HG03432 (cell line): ENCODE measurements around the gene SLC2A11.

Experiments used
- ATAC-seq: cut with Tn5 transposase; IDR thresholded peaks from one replicate; pipeline ENCODE4 v1.9.1; 2021; ENCODE audit warnings: mild to moderate bottlenecking, moderate library complexity; ENCODE audit not compliant: unreplicated experiment

Gene SLC2A11

DNA sequence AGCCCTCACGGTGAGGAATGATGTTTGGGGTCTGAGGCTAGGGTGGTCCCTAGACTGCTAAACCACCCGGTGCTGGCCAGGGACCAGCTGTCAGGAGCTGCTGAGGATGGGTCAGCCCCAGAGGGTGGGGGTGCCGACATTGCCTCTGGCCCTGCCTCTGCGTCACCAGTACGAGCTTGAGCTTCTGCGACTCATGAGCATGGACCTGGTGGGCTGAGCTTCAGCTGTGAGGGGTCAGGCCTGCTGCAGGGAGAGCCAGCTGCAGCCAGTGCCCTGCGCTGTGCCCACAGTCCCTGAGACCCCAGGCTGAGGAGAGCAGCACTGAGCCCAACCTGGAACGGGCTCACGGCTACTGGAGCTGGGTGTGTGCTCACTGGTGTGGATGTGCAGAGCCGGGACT is 25.9 kb upstream of the SLC2A11 start:
- ATAC-seq: no peak

- ATAC-seq: no peak
Observed at GRCh38 chr22:23832226-23833016, 25.3 kb upstream of the SLC2A11 start.

GRCh38 chr22:23833017-23833751 is 24.5 kb upstream of the SLC2A11 start:
- no peak for ATAC-seq

DNA sequence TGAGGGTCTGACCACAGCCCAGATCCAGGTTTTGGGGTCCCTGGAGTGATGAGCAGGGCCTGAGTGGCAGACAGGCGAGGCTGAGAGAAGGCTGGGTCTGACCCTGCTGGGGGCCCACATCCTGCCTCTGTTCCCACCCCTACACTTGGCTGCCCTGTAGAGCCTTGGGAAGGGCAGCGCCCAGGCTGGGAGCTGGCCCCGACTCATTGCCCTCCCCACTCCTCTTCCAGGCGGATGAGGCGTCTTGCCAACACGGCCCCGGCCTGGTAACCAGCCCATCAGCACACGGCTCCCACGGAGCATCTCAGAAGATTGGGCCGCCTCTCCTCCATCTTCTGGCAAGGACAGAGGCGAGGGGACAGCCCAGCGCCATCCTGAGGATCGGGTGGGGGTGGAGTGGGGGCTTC is 23.8 kb upstream of the SLC2A11 start:
- ATAC-seq: no peak

DNA sequence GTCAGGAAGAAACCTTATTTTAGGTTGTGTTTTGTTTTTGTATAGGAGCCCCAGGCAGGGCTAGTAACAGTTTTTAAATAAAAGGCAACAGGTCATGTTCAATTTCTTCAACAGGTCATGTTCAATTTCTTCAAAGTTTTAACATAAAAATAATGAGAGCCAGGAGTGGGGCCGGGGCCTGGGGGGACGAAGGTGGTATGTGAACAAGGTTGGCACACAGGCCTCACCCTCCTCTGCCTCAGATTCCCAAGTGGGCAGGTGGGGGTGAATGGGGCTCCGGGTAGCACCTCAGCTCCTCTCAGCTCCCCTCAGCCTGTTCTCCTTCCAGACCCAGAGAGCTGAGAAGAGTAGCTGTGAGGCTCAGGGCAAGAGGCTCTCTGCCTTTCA is 23.3 kb upstream of the SLC2A11 start:
- ATAC-seq: no peak

DNA sequence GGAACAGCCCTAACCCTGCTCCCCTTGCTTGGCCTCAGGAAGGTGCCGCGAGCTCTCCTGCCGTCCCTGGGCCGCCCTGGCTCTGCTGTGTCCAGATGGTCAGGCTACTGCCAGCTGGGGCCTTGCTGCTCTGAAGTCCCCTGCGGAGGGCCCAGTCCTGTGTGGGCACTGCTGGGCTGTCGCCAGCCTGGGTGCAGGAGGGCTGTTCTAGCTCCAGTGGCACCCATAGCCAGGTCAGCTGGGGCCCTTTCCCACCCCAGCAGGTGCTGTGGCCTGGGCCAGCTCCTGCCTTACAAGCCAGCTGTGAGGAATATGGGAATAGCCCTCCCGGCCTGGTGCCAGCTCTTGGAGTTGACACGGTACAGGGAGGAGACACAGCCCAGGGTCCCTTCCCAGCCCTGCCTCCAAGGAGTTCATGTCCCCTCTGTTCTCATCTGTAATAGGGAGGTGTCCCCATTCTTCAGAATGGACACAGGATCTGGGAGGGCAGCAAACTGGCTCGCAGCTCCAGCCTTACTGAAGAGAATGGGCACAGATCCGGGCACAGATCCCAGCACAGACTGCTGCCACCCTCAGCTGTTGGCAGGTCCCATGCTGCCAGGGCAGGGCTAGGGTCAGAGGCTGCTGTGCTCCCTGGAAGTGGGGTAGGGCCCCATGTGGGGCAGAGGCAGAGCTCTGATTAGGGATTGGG is 22.7 kb upstream of the SLC2A11 start:
- no peak for ATAC-seq

GRCh38 chr22:23835484-23836144 is 22.1 kb upstream of the SLC2A11 start:
- ATAC-seq: no peak

DNA sequence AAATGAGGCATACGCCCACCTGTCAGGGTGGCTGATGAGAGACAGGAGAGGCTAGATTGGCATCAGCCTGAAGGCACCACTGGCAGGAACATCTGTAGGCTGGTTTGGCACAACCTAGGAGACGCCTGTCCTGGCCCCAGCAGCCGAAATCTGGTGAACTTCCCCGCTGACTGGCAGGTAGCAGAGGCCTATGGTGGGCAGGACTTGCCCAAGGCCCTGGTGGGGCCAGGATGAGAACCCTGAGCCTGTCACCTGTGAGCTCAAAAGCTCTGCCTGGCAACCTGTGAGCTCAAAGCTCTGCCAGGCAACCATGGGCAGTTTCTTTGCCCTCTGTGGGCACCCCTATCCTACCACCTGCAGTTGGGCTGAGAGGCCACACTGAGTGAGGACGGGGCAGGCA is 21.4 kb upstream of the SLC2A11 start:
- no peak for ATAC-seq

DNA sequence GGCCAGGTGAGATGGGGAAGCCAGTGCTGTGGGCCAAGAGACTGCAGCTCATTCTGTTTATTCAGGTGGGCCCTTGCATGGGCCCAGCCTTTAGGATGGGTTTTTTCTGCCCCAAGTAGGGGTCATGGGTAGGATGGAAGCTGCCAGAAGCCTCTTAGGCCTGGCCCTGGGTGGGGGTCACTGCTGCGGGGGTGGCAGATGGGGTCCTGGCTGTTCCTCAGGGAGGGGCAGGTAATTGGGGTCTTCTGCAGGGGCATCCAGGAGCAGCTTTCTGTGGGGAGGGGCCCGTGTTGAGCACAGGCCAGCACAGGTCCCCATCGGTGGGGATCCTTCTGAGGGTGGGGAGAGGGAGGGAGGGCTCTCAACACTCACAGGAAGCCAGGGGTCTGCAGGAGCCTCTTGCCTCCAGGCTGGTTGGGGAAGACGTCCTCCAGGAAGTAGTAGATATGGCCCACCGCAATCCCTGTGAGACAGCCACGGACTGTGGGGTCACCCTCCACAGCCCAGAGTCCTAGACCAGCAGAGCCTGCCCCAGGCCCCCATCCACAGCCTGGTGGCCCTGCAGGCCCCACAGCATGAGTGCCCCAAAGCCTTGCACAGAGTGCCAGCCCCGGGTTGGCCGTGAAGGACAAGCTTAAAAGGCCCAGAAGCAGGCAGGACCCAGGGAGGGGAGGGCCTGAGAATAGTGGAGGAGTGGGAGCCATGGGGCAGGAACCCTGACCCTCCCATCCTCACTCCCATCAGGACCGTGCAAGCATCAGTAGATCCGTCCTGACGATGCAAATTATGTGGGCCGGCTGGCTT is 20.8 kb upstream of the SLC2A11 start:
- ATAC-seq: no peak

- no peak for ATAC-seq
Observed at GRCh38 chr22:23837496-23837859, 20.2 kb upstream of the SLC2A11 start.

GRCh38 chr22:23837911-23838680 is 19.6 kb upstream of the SLC2A11 start:
- ATAC-seq: peak; percentile 5

DNA sequence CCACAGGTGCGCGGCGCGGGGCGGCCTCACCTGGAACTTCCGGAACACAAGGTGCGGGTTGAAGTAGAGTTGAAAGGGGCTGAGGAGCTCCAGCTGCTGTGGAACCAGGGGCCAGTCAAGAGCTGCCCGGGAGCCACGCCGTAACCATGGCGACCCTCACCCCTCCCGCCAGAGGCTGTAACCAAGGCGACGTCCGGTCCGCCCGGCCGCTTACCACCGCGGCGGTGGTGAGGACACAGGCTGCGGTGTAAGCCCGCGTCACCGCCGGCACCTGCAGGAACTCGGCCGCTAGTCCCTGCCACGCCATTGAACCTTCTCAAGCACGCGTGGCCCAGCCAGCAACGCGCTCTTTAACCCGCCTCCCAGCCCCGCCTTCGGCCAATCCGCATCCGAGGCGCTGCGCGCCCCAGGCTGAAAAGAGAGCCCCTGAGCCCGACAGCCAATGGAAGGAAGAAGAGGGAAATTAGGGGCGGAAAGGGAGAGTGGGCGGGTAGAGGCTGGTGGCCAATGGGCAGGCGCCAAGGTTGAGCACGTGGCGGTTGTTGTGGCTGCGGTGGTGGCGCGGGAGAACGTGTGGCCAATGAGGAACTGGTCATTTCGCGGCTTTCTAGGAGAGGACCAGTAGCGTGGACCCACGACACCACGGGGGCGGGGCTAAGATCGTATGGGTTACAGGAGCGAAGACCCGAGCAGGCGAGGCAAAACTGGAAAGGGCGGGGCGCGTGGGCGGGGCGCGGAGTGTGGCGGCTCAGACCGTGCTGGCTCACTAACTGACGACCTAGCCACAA is 18.8 kb upstream of the SLC2A11 start, which contains the start of gene DERL3:
TSS of gene DERL3 (minus strand) at position 326 of the 788 bp plus-strand sequence. CDS start at position 307, 19 bp downstream.
- ATAC-seq: peak; percentile 79

DNA sequence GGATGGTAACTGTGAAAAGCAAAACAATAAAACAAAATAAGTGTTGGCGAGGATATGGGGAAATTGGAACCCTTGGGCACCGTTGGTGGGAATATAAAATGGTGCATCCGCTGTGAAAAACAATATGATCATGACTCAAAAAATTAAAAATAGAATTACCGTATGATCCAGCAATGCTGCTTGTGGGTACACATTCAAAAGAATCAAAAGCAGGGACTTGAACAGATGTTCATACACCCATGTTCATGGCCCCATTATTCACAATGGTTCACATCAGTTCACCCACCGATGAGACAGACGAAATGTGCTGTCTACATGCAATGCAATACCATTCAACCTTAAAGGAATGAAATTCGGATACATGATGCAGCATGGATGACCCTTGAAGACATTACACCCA is 17.6 kb upstream of the SLC2A11 start:
- ATAC-seq: no peak

- no peak for ATAC-seq
Observed at GRCh38 chr22:23841292-23841691, 16.4 kb upstream of the SLC2A11 start.

DNA sequence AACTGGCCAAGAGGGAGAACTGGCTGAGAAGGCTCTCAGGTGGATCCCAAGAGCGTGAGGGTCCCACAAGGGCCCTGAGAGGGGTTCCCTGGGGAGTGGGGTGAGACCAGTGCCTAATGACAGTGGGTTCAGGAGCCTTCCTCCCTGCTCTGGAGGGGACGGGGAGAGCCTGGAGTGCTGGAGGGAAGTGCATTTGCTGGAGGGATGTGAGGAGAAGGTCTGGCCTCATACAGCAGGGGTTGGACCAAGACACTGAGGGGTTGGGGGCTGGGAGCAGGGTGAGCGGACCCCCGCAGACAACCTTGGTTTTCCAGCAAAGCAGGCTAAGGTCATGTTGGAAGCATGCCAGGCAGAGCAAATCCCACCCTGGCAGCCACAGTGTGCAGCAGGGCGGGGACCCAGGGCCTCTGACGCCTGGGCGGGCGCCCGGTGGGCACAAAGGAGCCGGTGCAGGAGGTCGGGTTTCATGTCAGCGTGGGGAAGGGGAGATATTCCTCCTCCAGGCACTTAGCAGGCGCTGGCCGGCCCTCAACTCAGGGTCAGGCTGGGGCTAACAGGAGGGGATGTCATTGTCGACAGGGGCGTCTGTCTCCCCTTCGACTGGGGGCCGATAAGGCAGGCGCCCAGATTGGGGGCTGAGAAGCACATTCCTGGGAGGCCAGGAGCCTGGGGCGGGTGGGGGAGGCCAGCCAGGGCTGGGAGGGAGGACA is 15.8 kb upstream of the SLC2A11 start:
- no peak for ATAC-seq

DNA sequence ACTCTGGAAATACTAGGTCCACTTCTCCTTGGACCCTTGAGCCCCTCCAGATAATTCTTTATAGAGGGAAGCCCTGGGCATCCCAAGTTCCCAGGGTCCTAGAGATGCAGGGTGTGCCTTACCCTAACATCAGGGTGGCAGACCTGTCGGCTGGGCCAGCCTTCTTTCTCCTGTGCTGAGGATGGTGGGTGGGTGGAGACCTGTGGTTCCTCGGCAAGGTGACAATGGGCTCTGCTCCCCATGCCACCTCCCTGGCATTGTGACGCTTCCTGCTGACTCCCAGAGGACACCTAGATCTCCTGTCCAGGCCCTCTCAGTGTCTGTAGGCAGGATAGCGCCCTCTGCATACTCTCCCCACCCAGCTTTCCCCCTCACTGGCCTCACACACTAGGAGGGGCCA is 15.1 kb upstream of the SLC2A11 start:
- no peak for ATAC-seq

DNA sequence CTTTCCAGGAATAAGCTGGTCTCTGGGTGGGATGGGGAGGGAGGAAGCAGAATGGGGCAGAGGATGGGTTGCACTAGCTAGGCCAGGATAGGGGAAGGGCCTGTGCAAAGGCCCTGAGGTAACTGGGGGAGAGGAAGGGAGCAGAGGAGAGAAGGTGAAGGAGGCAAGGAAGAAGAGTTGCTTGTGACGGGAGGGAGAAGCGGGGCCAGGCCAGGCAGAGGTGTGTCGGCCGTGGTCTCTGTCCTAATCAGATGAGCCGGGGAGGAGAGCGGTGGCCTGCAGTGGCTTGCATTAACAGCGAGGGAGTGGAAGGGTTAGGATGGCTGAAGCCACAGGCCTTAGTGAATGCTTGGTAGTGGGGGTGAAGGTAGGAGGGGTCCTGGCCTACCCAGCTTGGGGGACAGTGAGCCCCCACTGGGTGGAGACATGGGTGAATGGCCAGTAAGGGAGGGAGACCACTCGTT is 12.9 kb upstream of the SLC2A11 start:
- no peak for ATAC-seq
